CD4-positive, alpha-beta T cell treated with Interleukin-15 for 4 hours (primary cell): ENCODE results near the gene RASAL2.
A peak's percentile ranks its signal among the peaks of the same experiment; 100 is the strongest.
"Not testable (repeated sequence)": the region's sequence is repeated elsewhere in the genome, so short reads cannot be mapped to it uniquely, and the experiment has no call there.

Experiments
- DNase-seq: peaks from one replicate; pipeline ENCODE4 v3.0.0-alpha.2; 2020; ENCODE audit warnings: low spot score

Gene RASAL2

GRCh38 chr1:178071811-178072210 is 22.1 kb upstream of the RASAL2 start:
- DNase-seq: no peak

GRCh38 chr1:178072326-178072725 is 21.6 kb upstream of the RASAL2 start:
- no peak for DNase-seq

- no peak for DNase-seq
These were observed 18.6 kb upstream of the RASAL2 start for GRCh38 chr1:178075333-178075732.

- DNase-seq: no peak
These were observed 17.3 kb upstream of the RASAL2 start for GRCh38 chr1:178076607-178077006.

GRCh38 chr1:178077917-178078316 is 16.0 kb upstream of the RASAL2 start:
- DNase-seq: no peak

GRCh38 chr1:178086294-178086693 is 7.6 kb upstream of the RASAL2 start:
- no peak for DNase-seq

- DNase-seq: no peak
These were observed 7.1 kb upstream of the RASAL2 start for GRCh38 chr1:178086766-178087165.

- DNase-seq: no peak
These were observed 5.3 kb upstream of the RASAL2 start for GRCh38 chr1:178088651-178089050.

GRCh38 chr1:178091454-178091853 is 2.5 kb upstream of the RASAL2 start:
- not testable (repeated sequence) for DNase-seq

GRCh38 chr1:178091986-178092745 is 1.7 kb upstream of the RASAL2 start:
- DNase-seq: no peak

GRCh38 chr1:178092878-178093493 is 918 bp upstream of the RASAL2 start:
- DNase-seq: no peak

- DNase-seq: peak; percentile 21
These were observed 382 bp upstream of the RASAL2 start for GRCh38 chr1:178093494-178093950.

- no peak for DNase-seq
These were observed 1.1 kb downstream of the RASAL2 start for GRCh38 chr1:178094739-178095645.

GRCh38 chr1:178096421-178096820 is 2.5 kb downstream of the RASAL2 start:
- no peak for DNase-seq

- DNase-seq: no peak
These were observed 4.4 kb downstream of the RASAL2 start for GRCh38 chr1:178098262-178098661.

GRCh38 chr1:178101266-178101630 is 7.3 kb downstream of the RASAL2 start:
- no peak for DNase-seq

- DNase-seq: no peak
These were observed 7.8 kb downstream of the RASAL2 start for GRCh38 chr1:178101654-178102053.

- DNase-seq: no peak
These were observed 8.3 kb downstream of the RASAL2 start for GRCh38 chr1:178102218-178102617.

- no peak for DNase-seq
These were observed 13.9 kb downstream of the RASAL2 start for GRCh38 chr1:178107823-178108222.

GRCh38 chr1:178109348-178110143 is 15.6 kb downstream of the RASAL2 start:
- no peak for DNase-seq

- DNase-seq: no peak
These were observed 21.4 kb downstream of the RASAL2 start for GRCh38 chr1:178115260-178115659.

GRCh38 chr1:178118524-178118923 is 24.6 kb downstream of the RASAL2 start:
- no peak for DNase-seq
